WTC11 (cell line): ENCODE measurements around the gene P2RX1. TPM values are rescaled to one million over a fixed set of nuclear protein-coding genes. Genes with fewer than 3 reads are reported as not detected.

Source experiments
- ATAC-seq: fragments of 200-7000 bp; cut with Tn5 transposase; 2 replicates; pipeline ENCODE4 v1.10.0; 2021; ENCODE audit warnings: mild to moderate bottlenecking, moderate library complexity
- CTCF ChIA-PET: fragments of 300-600 bp; sonication (Branson Sonifier 250); formaldehyde crosslinking; loops from one replicate; lab custom pipeline; 2021; ENCODE audit warnings: antibody characterized with exemption; lab: Charles Lee
- POLR2A ChIA-PET: fragments of 350-600 bp; sonication (Branson Sonifier 250); formaldehyde crosslinking; loops from one replicate; lab custom pipeline; 2021; ENCODE audit warnings: antibody characterized with exemption; lab: Charles Lee
- DNase-seq: peaks from one replicate; pipeline ENCODE4 v3.0.0; 2021; ENCODE audit warnings: low spot score
- H3K27ac Mint-ChIP-seq: 2 replicates; pipeline ENCODE4 v1.8.0; 2021; ENCODE audit warnings: mixed read lengths
- H3K27me3 Mint-ChIP-seq: 2 replicates; pipeline ENCODE4 v1.8.0; 2021; ENCODE audit warnings: low read depth, mild to moderate bottlenecking, moderate library complexity, mixed read lengths
- H3K36me3 Mint-ChIP-seq: 2 replicates; pipeline ENCODE4 v1.8.0; 2021; ENCODE audit warnings: mixed read lengths
- H3K4me1 Mint-ChIP-seq: 2 replicates; pipeline ENCODE4 v1.8.0; 2022; ENCODE audit warnings: mixed read lengths
- H3K4me3 Mint-ChIP-seq: 2 replicates; pipeline ENCODE4 v1.8.0; 2021; ENCODE audit warnings: mild to moderate bottlenecking, moderate library complexity, mixed read lengths
- H3K9me3 Mint-ChIP-seq: 2 replicates; pipeline ENCODE4 v1.8.0; 2021; ENCODE audit warnings: mixed read lengths
- ARID4B ChIP-seq: sonication (generic); formaldehyde crosslinking; IDR thresholded peaks from 2 replicates; pipeline ENCODE4 v1.8.0; 2023; ENCODE audit warnings: missing genetic modification reagents, mild to moderate bottlenecking, borderline replicate concordance
- ATF6 ChIP-seq: sonication (generic); formaldehyde crosslinking; IDR thresholded peaks from 2 replicates; pipeline ENCODE4 v1.8.1; 2023; ENCODE audit warnings: mild to moderate bottlenecking, missing genetic modification reagents
- CDX4 ChIP-seq: fragments of 250-450 bp; sonication (Bioruptor Pico); IDR thresholded peaks from 2 replicates; pipeline ENCODE4 v1.9.0; 2021; ENCODE audit warnings: moderate library complexity, mild to moderate bottlenecking, inconsistent platforms, borderline replicate concordance
- ETV6 ChIP-seq: sonication (generic); formaldehyde crosslinking; IDR thresholded peaks from 2 replicates; pipeline ENCODE4 v1.8.1; 2022; ENCODE audit warnings: mild to moderate bottlenecking, missing genetic modification reagents
- FOXK1 ChIP-seq: sonication (generic); formaldehyde crosslinking; IDR thresholded peaks from 2 replicates; pipeline ENCODE4 v1.8.0; 2022; ENCODE audit warnings: mild to moderate bottlenecking, moderate library complexity, missing genetic modification reagents
- FOXP4 ChIP-seq: sonication (generic); formaldehyde crosslinking; IDR thresholded peaks from 2 replicates; pipeline ENCODE4 v1.8.0; 2022; ENCODE audit warnings: mild to moderate bottlenecking, missing genetic modification reagents
- GABPB1 ChIP-seq: sonication (generic); formaldehyde crosslinking; IDR thresholded peaks from 2 replicates; pipeline ENCODE4 v1.8.1; 2023; ENCODE audit warnings: mild to moderate bottlenecking, missing genetic modification reagents
- HMGXB4 ChIP-seq: sonication (generic); formaldehyde crosslinking; IDR thresholded peaks from 2 replicates; pipeline ENCODE4 v1.8.1; 2023; ENCODE audit warnings: mild to moderate bottlenecking, moderate library complexity, missing genetic modification reagents
- MXD4 ChIP-seq: fragments of 250-450 bp; sonication (Bioruptor Pico); IDR thresholded peaks from 2 replicates; pipeline ENCODE4 v1.8.0; 2021; ENCODE audit warnings: mild to moderate bottlenecking, moderate library complexity, borderline replicate concordance
- NR2C2 ChIP-seq: sonication (generic); formaldehyde crosslinking; IDR thresholded peaks from 2 replicates; pipeline ENCODE4 v1.8.0; 2022; ENCODE audit warnings: mild to moderate bottlenecking, missing genetic modification reagents
- NR3C1 ChIP-seq: sonication (generic); formaldehyde crosslinking; conservative IDR thresholded peaks from 2 replicates; pipeline ENCODE4 v1.8.1; 2023; ENCODE audit warnings: low read depth, mild to moderate bottlenecking, missing genetic modification reagents
- PRRX2 ChIP-seq: fragments of 250-450 bp; sonication (Bioruptor Pico); IDR thresholded peaks from 2 replicates; pipeline ENCODE4 v1.8.0; 2021; ENCODE audit warnings: mild to moderate bottlenecking
- SMAD3 ChIP-seq: sonication (generic); formaldehyde crosslinking; IDR thresholded peaks from 2 replicates; pipeline ENCODE4 v1.8.0; 2022; ENCODE audit warnings: missing genetic modification reagents, mild to moderate bottlenecking, borderline replicate concordance
- TEAD1 ChIP-seq: sonication (generic); formaldehyde crosslinking; IDR thresholded peaks from 2 replicates; pipeline ENCODE4 v1.8.0; 2022; ENCODE audit warnings: mild to moderate bottlenecking, missing genetic modification reagents
- TEAD4 ChIP-seq: sonication (generic); formaldehyde crosslinking; IDR thresholded peaks from 2 replicates; pipeline ENCODE4 v1.8.0; 2022; ENCODE audit warnings: mild to moderate bottlenecking, missing genetic modification reagents
- ZBTB43 ChIP-seq: sonication (generic); formaldehyde crosslinking; IDR thresholded peaks from 2 replicates; pipeline ENCODE4 v1.8.1; 2023; ENCODE audit warnings: mild to moderate bottlenecking, missing genetic modification reagents
- ZMAT4 ChIP-seq: fragments of 250-450 bp; sonication (Bioruptor Pico); IDR thresholded peaks from 2 replicates; pipeline ENCODE4 v1.9.0; 2021; ENCODE audit warnings: mild to moderate bottlenecking
- ZNF138 ChIP-seq: sonication (generic); formaldehyde crosslinking; conservative IDR thresholded peaks from 2 replicates; pipeline ENCODE4 v1.8.1; 2022; ENCODE audit warnings: mild to moderate bottlenecking, moderate library complexity, missing genetic modification reagents
- ZNF219 ChIP-seq: sonication (generic); formaldehyde crosslinking; IDR thresholded peaks from 2 replicates; pipeline ENCODE4 v1.8.0; 2023; ENCODE audit warnings: missing genetic modification reagents, mild to moderate bottlenecking, borderline replicate concordance
- ZNF423 ChIP-seq: fragments of 250-450 bp; sonication (Bioruptor Pico); IDR thresholded peaks from 2 replicates; pipeline ENCODE4 v2.1.2; 2022; ENCODE audit warnings: mild to moderate bottlenecking, moderate library complexity
- total RNA-seq: library from RNA; stranded (reverse); gene quantifications from 3 replicates; pipeline ENCODE4 v1.2.3, GENCODE V29; 2021

Gene P2RX1
- total RNA-seq, 1 experiment from 2014 or later, result 0.07 TPM

GRCh38 chr17:3954086-3954485, 37.8 kb upstream of the P2RX1 start:
- ChIA-PET CTCF (interaction anchor here (0.7 to 1.0 kb wide), 3 partner anchors 50 to 91 kb away, joined by 3 to 4 read pairs (median 3); no protein-coding TSS in a partner anchor), POLR2A (no interaction called here)
- H3K36me3 Mint-ChIP-seq, result no peaks in the 10 kb centered on the region
- peaks cover 35% of the 10 kb centered on the region for H3K4me1 Mint-ChIP-seq
- DNase-seq (no peak), ATAC-seq (no peak)
- no peaks in the 10 kb centered on the region for H3K9me3 Mint-ChIP-seq
- H3K27me3 Mint-ChIP-seq, result no peaks in the 10 kb centered on the region
- H3K27ac Mint-ChIP-seq, result no peak overlapping the region
- TF ChIP-seq FOXK1 (CRISPR knock-in tag) (no peak), ZNF423 (CRISPR knock-in tag) (0 out of 2 replicates have a peak, but pooled peaks have one; percentile 18), NR3C1 (CRISPR knock-in tag) (no peak)
- no peak overlapping the region for H3K4me3 Mint-ChIP-seq

- ATAC-seq, result no peak
Measured at GRCh38 chr17:3953542-3953941, 37.3 kb upstream of the P2RX1 start.

GRCh38 chr17:3952186-3952585, 35.9 kb upstream of the P2RX1 start:
- CTCF ChIA-PET, result no interaction called here
- POLR2A ChIA-PET, result no interaction called here
- TF ChIP-seq ZBTB43 (CRISPR knock-in tag) (no peak), ZNF219 (CRISPR knock-in tag) (no peak), NR2C2 (CRISPR knock-in tag) (no peak), TEAD1 (CRISPR knock-in tag) (no peak), HMGXB4 (CRISPR knock-in tag) (no peak), ZNF138 (CRISPR knock-in tag) (no peak), ZMAT4 (CRISPR knock-in tag) (no peak), NR3C1 (CRISPR knock-in tag) (no peak), ARID4B (CRISPR knock-in tag) (no peak), CDX4 (CRISPR knock-in tag) (no peak), PRRX2 (CRISPR knock-in tag) (no peak), FOXP4 (no peak), ATF6 (CRISPR knock-in tag) (no peak), GABPB1 (CRISPR knock-in tag) (no peak), SMAD3 (no peak), TEAD4 (CRISPR knock-in tag) (no peak), ETV6 (CRISPR knock-in tag) (no peak)

More at GRCh38 chr17:3953542-3953941, 37.3 kb upstream of the P2RX1 start:
- no peaks in the 10 kb centered on the region for H3K9me3 Mint-ChIP-seq
- H3K27ac Mint-ChIP-seq, result no peak overlapping the region
- no peak overlapping the region for H3K4me3 Mint-ChIP-seq
- no peaks in the 10 kb centered on the region for H3K36me3 Mint-ChIP-seq
- H3K4me1 Mint-ChIP-seq, result peaks cover 34% of the 10 kb centered on the region
- ChIA-PET POLR2A (interaction anchor here (0.6 kb wide), 1 partner anchor 27 kb away, joined by 3 read pairs; no protein-coding TSS in a partner anchor), CTCF (interaction anchor here (0.7 to 1.1 kb wide), 3 partner anchors 21 to 107 kb away, joined by 3 read pairs; no protein-coding TSS in a partner anchor)
- TF ChIP-seq MXD4 (CRISPR knock-in tag), result no peak
- TF ChIP-seq PRRX2 (CRISPR knock-in tag), result no peak
- no peaks in the 10 kb centered on the region for H3K27me3 Mint-ChIP-seq
- no peak for DNase-seq

More at GRCh38 chr17:3952186-3952585, 35.9 kb upstream of the P2RX1 start:
- Mint-ChIP-seq H3K36me3 (no peaks in the 10 kb centered on the region; the same call in 1 of the 2 replicates), H3K27ac (peak overlapping the region; percentile 32; the same call in 1 of the 2 replicates), H3K4me1 (peaks cover 25% of the 10 kb centered on the region), H3K27me3 (no peaks in the 10 kb centered on the region), H3K9me3 (no peaks in the 10 kb centered on the region), H3K4me3 (no peak overlapping the region)
- no peak for ATAC-seq
- no peak for DNase-seq
